ENCODE results near the gene GRAP2. TPM values are rescaled to one million over a fixed set of nuclear protein-coding genes. Genes with fewer than 3 reads are reported as not detected.

GRAP2 gene
- total RNA-seq, 1 donor from 2014 or later = not detected

DNA sequence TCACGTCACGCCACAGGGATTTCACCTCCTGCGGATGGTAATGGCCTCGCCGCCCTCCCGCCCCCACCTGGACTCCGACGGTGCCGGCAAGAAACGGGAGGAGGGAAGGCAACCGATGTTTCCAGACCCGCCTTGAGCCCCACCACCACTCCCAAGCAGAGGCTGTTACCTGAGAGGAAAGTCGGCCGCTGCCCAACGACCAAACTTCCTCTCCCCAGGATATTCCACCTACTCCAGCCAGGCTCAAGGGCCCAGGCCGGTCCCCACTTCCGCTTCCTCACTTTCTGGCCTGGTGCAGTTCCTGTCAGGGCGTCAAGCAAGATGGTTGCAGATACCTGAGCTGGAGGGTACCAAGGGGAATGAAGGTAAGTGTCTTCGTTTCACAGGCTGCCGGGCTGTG is 7.4 kb upstream of the GRAP2 start, which contains the start of gene ENTHD1:
Gene ENTHD1 (minus strand): TSS at position 235 of the 400 bp plus-strand sequence. CDS start 6,012 bp downstream, outside the sequence.
- Histone ChIP-seq H3K79me2 (ENCODE audit: low read depth) (no peaks in the 10 kb centered on the region), H2AFZ (replicated peaks) (peak within 1 kb of the TSS; percentile 37), H3F3A (ENCODE audit: low read depth) (no peaks in the 10 kb centered on the region), H3K27me3 (peaks cover 4% of the 10 kb centered on the region), H3K36me3 (no peaks in the 10 kb centered on the region), H3K4me1 (peaks cover 6% of the 10 kb centered on the region), H3K27ac (no peak within 1 kb of the TSS), H3K4me2 (no peak within 1 kb of the TSS), H4K20me1 (ENCODE audit: low read depth) (no peaks in the 10 kb centered on the region), H3K4me3 (no peak within 1 kb of the TSS), H3K9ac (no peak within 1 kb of the TSS), H3K9me3 (ENCODE audit: low read depth) (no peaks in the 10 kb centered on the region)
- peak within 1 kb of the TSS; percentile 13 for H3K27ac Mint-ChIP-seq
- H3K4me3 Mint-ChIP-seq = no peak within 1 kb of the TSS
- no peak for DNase-seq (ENCODE audit: low spot score)
- no peaks in the 10 kb centered on the region for H3K9me3 Mint-ChIP-seq
- H3K27me3 Mint-ChIP-seq (ENCODE audit: insufficient read depth, low read depth) = no peaks in the 10 kb centered on the region
- H3K36me3 Mint-ChIP-seq = no peaks in the 10 kb centered on the region
- H3K4me1 Mint-ChIP-seq = peaks cover 7% of the 10 kb centered on the region
- TF ChIP-seq, protein P1, sequence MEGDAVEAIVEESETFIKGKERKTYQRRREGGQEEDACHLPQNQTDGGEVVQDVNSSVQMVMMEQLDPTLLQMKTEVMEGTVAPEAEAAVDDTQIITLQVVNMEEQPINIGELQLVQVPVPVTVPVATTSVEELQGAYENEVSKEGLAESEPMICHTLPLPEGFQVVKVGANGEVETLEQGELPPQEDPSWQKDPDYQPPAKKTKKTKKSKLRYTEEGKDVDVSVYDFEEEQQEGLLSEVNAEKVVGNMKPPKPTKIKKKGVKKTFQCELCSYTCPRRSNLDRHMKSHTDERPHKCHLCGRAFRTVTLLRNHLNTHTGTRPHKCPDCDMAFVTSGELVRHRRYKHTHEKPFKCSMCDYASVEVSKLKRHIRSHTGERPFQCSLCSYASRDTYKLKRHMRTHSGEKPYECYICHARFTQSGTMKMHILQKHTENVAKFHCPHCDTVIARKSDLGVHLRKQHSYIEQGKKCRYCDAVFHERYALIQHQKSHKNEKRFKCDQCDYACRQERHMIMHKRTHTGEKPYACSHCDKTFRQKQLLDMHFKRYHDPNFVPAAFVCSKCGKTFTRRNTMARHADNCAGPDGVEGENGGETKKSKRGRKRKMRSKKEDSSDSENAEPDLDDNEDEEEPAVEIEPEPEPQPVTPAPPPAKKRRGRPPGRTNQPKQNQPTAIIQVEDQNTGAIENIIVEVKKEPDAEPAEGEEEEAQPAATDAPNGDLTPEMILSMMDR (IDR thresholded peaks at IDR 0.05) = no peak
- TF ChIP-seq EZH2 (IDR thresholded peaks at IDR 0.05) = no peak
- no peak for TF ChIP-seq EZH2phosphoT487 (IDR thresholded peaks at IDR 0.05)

DNA sequence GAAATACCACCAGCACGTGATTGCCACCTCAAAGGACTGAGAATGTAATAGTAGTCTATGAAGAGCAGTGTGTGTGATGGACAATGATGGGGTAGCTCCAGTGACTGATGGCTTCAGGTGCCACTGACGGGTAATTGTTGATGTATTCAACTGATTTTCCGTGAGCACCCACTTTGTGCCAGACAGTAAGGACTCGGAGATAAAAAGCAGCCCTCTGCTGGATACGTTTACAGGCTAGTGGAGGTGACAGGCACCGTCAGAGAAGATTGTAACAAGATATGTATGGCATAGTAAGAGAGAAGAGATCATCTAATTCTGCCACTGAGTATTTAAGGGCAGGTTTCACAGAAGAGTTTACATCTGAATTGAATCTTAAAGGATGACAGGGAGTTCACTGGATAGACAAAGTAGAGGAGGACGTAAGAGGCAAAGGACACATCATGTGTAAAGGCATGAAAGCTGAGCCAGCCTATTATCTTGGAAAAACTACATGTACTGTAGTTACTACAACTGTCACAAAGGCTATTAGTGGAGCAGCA is 6.3 kb upstream of the GRAP2 start:
- no peaks in the 10 kb centered on the region for H3K9me3 Mint-ChIP-seq
- no peak overlapping the region for H3K4me3 ChIP-seq

DNA sequence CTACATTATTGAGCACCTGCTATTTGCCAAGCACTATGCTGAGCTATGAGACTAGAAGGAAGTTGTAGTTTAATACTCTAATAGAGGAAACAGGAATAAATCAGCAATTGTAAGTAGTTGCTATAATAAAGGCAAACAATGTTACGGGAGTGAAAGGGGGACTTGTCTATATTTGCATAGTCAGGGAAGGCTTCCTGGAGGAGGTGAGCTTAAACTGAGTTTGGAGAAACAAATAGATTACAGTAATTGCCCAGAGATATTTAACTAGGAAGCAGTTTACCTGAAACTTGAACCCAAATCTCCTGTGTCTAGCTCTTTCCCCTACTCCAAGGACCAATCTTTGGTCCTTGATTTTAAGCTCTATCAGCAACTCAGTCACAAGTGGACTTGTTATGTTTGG is 5.2 kb upstream of the GRAP2 start:
- no peak overlapping the region for H3K4me2 ChIP-seq
- H4K20me1 ChIP-seq (ENCODE audit: low read depth) = no peaks in the 10 kb centered on the region
- no peak overlapping the region for H2AFZ ChIP-seq (replicated peaks)
- no peak overlapping the region for H3K4me3 Mint-ChIP-seq
- no peaks in the 10 kb centered on the region for H3F3A ChIP-seq (ENCODE audit: low read depth)
- no peak overlapping the region for H3K4me3 ChIP-seq
- no peaks in the 10 kb centered on the region for H3K27me3 Mint-ChIP-seq (ENCODE audit: insufficient read depth, low read depth)
- no peaks in the 10 kb centered on the region for H3K9me3 ChIP-seq (ENCODE audit: low read depth)
- H3K9ac ChIP-seq = no peak overlapping the region
- H3K4me1 Mint-ChIP-seq = peaks cover 5% of the 10 kb centered on the region
- H3K27ac ChIP-seq = no peak overlapping the region
- H3K9me3 Mint-ChIP-seq = no peaks in the 10 kb centered on the region
- no peaks in the 10 kb centered on the region for H3K79me2 ChIP-seq (ENCODE audit: low read depth)
- no peak overlapping the region for H3K27ac Mint-ChIP-seq
- no peaks in the 10 kb centered on the region for H3K36me3 Mint-ChIP-seq
- TF ChIP-seq EZH2 (IDR thresholded peaks at IDR 0.05) (no peak), EZH2phosphoT487 (IDR thresholded peaks at IDR 0.05) (no peak)
- TF ChIP-seq, protein P1 (IDR thresholded peaks at IDR 0.05) = no peak
- H3K4me1 ChIP-seq = no peaks in the 10 kb centered on the region
- no peak for DNase-seq (ENCODE audit: low spot score)
- H3K36me3 ChIP-seq = no peaks in the 10 kb centered on the region
- H3K27me3 ChIP-seq = peaks cover 3% of the 10 kb centered on the region

More for the DNA sequence above, 6.3 kb upstream of the GRAP2 start:
- no peaks in the 10 kb centered on the region for H3K36me3 Mint-ChIP-seq
- no peak overlapping the region for H3K4me3 Mint-ChIP-seq
- H3K4me1 ChIP-seq = no peaks in the 10 kb centered on the region
- H3K4me1 Mint-ChIP-seq = peaks cover 5% of the 10 kb centered on the region
- H3K27ac ChIP-seq = no peak overlapping the region
- no peaks in the 10 kb centered on the region for H4K20me1 ChIP-seq (ENCODE audit: low read depth)
- no peaks in the 10 kb centered on the region for H3K27me3 Mint-ChIP-seq (ENCODE audit: insufficient read depth, low read depth)
- TF ChIP-seq EZH2phosphoT487 (IDR thresholded peaks at IDR 0.05) (no peak), EZH2 (IDR thresholded peaks at IDR 0.05) (no peak)
- TF ChIP-seq, protein P1 (IDR thresholded peaks at IDR 0.05) = no peak
- no peak overlapping the region for H3K27ac Mint-ChIP-seq
- no peaks in the 10 kb centered on the region for H3K36me3 ChIP-seq
- no peak overlapping the region for H3K4me2 ChIP-seq
- no peaks in the 10 kb centered on the region for H3K79me2 ChIP-seq (ENCODE audit: low read depth)
- no peaks in the 10 kb centered on the region for H3K27me3 ChIP-seq
- H2AFZ ChIP-seq (replicated peaks) = peak overlapping the region; percentile 37
- no peak for DNase-seq (ENCODE audit: low spot score)
- H3F3A ChIP-seq (ENCODE audit: low read depth) = no peaks in the 10 kb centered on the region
- no peak overlapping the region for H3K9ac ChIP-seq
- H3K9me3 ChIP-seq (ENCODE audit: low read depth) = no peaks in the 10 kb centered on the region

All from neural progenitor cell (in vitro differentiated cells).